WTC11 (cell line): ENCODE data around the gene GRIA4.

Source experiments
- ATF3 ChIP-seq: sonication (generic); formaldehyde crosslinking; conservative IDR thresholded peaks from 2 replicates; pipeline ENCODE4 v1.8.1; 2022; ENCODE audit warnings: mild to moderate bottlenecking, missing genetic modification reagents
- ELF4 ChIP-seq: sonication (generic); formaldehyde crosslinking; IDR thresholded peaks from 2 replicates; pipeline ENCODE4 v1.8.1; 2022; ENCODE audit warnings: low read depth, mild to moderate bottlenecking, moderate library complexity, missing genetic modification reagents
- ESRRA ChIP-seq: sonication (generic); formaldehyde crosslinking; IDR thresholded peaks from 2 replicates; pipeline ENCODE4 v1.8.1; 2022; ENCODE audit warnings: mild to moderate bottlenecking, missing genetic modification reagents, borderline replicate concordance
- ETV6 ChIP-seq: sonication (generic); formaldehyde crosslinking; IDR thresholded peaks from 2 replicates; pipeline ENCODE4 v1.8.1; 2022; ENCODE audit warnings: mild to moderate bottlenecking, missing genetic modification reagents
- KAT7 ChIP-seq: sonication (generic); formaldehyde crosslinking; IDR thresholded peaks from 2 replicates; pipeline ENCODE4 v1.8.1; 2023; ENCODE audit warnings: missing genetic modification reagents, mild to moderate bottlenecking, borderline replicate concordance
- MAX ChIP-seq: sonication (generic); formaldehyde crosslinking; IDR thresholded peaks from 2 replicates; pipeline ENCODE4 v1.8.0; 2022; ENCODE audit warnings: mild to moderate bottlenecking, missing genetic modification reagents
- ZNF263 ChIP-seq: sonication (generic); formaldehyde crosslinking; IDR thresholded peaks from 2 replicates; pipeline ENCODE4 v1.8.1; 2022; ENCODE audit warnings: low read depth, mild to moderate bottlenecking, moderate library complexity, missing genetic modification reagents
- TF ChIP-seq, protein P1 (sequence below): fragments of 200-600 bp; IDR thresholded peaks from 2 replicates; pipeline ENCODE4 v1.8.0; 2022; ENCODE audit warnings: antibody characterized with exemption
- TF ChIP-seq, protein P2 (sequence below): sonication (generic); formaldehyde crosslinking; IDR thresholded peaks from 2 replicates; pipeline ENCODE4 v1.8.1; 2023; ENCODE audit warnings: mild to moderate bottlenecking, missing genetic modification reagents, moderate library complexity
- TF ChIP-seq, protein P3 (sequence below): sonication (generic); formaldehyde crosslinking; IDR thresholded peaks from 2 replicates; pipeline ENCODE4 v1.8.1; 2022; ENCODE audit warnings: low read depth, missing genetic modification reagents, borderline replicate concordance
- TF ChIP-seq, protein P4 (sequence below): sonication (generic); formaldehyde crosslinking; IDR thresholded peaks from 2 replicates; pipeline ENCODE4 v1.8.1; 2023; ENCODE audit warnings: mild to moderate bottlenecking, missing genetic modification reagents, moderate library complexity
- TF ChIP-seq, protein P5 (sequence below): sonication (generic); formaldehyde crosslinking; IDR thresholded peaks from 2 replicates; pipeline ENCODE4 v1.8.0; 2023; ENCODE audit warnings: missing genetic modification reagents

DNA sequence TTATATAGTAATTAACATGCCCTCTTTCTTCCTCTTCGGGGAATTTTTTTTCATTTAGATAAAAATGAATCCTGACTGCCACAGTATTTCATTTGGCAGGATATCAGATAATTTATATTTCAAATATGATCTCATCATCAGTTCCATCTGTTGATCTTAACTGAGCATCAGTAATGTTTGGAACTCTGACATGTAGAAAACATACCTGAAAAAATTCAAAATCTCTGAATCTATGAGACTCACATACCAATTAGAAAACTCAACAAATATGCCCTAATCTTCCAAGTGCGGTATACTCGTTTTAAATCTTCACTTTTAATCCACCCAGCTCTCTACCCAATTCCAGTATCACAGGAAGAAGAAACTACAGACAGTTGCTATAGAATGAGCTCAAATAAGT is 250.2 kb downstream of the GRIA4 start:
- TF ChIP-seq, protein P1, sequence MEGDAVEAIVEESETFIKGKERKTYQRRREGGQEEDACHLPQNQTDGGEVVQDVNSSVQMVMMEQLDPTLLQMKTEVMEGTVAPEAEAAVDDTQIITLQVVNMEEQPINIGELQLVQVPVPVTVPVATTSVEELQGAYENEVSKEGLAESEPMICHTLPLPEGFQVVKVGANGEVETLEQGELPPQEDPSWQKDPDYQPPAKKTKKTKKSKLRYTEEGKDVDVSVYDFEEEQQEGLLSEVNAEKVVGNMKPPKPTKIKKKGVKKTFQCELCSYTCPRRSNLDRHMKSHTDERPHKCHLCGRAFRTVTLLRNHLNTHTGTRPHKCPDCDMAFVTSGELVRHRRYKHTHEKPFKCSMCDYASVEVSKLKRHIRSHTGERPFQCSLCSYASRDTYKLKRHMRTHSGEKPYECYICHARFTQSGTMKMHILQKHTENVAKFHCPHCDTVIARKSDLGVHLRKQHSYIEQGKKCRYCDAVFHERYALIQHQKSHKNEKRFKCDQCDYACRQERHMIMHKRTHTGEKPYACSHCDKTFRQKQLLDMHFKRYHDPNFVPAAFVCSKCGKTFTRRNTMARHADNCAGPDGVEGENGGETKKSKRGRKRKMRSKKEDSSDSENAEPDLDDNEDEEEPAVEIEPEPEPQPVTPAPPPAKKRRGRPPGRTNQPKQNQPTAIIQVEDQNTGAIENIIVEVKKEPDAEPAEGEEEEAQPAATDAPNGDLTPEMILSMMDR = no peak
- TF ChIP-seq, protein P2, sequence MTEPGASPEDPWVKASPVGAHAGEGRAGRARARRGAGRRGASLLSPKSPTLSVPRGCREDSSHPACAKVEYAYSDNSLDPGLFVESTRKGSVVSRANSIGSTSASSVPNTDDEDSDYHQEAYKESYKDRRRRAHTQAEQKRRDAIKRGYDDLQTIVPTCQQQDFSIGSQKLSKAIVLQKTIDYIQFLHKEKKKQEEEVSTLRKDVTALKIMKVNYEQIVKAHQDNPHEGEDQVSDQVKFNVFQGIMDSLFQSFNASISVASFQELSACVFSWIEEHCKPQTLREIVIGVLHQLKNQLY (CRISPR knock-in tag) = no peak
- TF ChIP-seq, protein P3, sequence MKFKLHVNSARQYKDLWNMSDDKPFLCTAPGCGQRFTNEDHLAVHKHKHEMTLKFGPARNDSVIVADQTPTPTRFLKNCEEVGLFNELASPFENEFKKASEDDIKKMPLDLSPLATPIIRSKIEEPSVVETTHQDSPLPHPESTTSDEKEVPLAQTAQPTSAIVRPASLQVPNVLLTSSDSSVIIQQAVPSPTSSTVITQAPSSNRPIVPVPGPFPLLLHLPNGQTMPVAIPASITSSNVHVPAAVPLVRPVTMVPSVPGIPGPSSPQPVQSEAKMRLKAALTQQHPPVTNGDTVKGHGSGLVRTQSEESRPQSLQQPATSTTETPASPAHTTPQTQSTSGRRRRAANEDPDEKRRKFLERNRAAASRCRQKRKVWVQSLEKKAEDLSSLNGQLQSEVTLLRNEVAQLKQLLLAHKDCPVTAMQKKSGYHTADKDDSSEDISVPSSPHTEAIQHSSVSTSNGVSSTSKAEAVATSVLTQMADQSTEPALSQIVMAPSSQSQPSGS (CRISPR knock-in tag) = no peak
- no peak for TF ChIP-seq ATF3 (CRISPR knock-in tag)
- TF ChIP-seq MAX (CRISPR knock-in tag) = no peak
- TF ChIP-seq ZNF263 = no peak
- TF ChIP-seq, protein P4, sequence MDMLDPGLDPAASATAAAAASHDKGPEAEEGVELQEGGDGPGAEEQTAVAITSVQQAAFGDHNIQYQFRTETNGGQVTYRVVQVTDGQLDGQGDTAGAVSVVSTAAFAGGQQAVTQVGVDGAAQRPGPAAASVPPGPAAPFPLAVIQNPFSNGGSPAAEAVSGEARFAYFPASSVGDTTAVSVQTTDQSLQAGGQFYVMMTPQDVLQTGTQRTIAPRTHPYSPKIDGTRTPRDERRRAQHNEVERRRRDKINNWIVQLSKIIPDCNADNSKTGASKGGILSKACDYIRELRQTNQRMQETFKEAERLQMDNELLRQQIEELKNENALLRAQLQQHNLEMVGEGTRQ (CRISPR knock-in tag) = no peak
- no peak for TF ChIP-seq ESRRA
- no peak for TF ChIP-seq ETV6 (CRISPR knock-in tag)
- TF ChIP-seq ELF4 (CRISPR knock-in tag) = no peak
- TF ChIP-seq KAT7 = no peak
- TF ChIP-seq, protein P5, sequence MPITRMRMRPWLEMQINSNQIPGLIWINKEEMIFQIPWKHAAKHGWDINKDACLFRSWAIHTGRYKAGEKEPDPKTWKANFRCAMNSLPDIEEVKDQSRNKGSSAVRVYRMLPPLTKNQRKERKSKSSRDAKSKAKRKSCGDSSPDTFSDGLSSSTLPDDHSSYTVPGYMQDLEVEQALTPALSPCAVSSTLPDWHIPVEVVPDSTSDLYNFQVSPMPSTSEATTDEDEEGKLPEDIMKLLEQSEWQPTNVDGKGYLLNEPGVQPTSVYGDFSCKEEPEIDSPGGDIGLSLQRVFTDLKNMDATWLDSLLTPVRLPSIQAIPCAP (CRISPR knock-in tag) = no peak
